Subcutaneous abdominal adipose tissue (tissue), 5 donors: ENCODE measurements around the gene ACOXL.

Experiments
- H3K27ac ChIP-seq: one replicate; pipeline ENCODE4 v1.7.0; 2013; ENCODE audit warnings: low read depth, mild to moderate bottlenecking, inconsistent platforms, low read length, moderate library complexity
- H3K27me3 ChIP-seq, 5 donors: one replicate each; pipeline ENCODE4 v1.7.0; 2013; ENCODE audit warnings: low read length in 5 of 5, inconsistent platforms in 1 of 5; ENCODE audit not compliant: control insufficient read depth in 5 of 5, insufficient read depth in 4 of 5
- H3K36me3 ChIP-seq, 5 donors: one replicate each; pipeline ENCODE4 v1.7.0; 2013; ENCODE audit warnings: low read length in 5 of 5; ENCODE audit not compliant: control insufficient read depth in 5 of 5, insufficient read depth in 5 of 5
- H3K4me1 ChIP-seq, 5 donors: one replicate each; pipeline ENCODE4 v1.7.0; 2013; ENCODE audit warnings: low read length in 5 of 5, mild to moderate bottlenecking in 3 of 5, moderate library complexity in 1 of 5; ENCODE audit not compliant: control insufficient read depth in 5 of 5, insufficient read depth in 5 of 5
- H3K4me3 ChIP-seq, 5 donors: one replicate each; pipeline ENCODE4 v1.7.0; 2013; ENCODE audit warnings: low read length in 5 of 5, low read depth in 1 of 5
- H3K9ac ChIP-seq, 5 donors: one replicate each; pipeline ENCODE4 v1.7.0; 2013; ENCODE audit warnings: low read length in 5 of 5, mild to moderate bottlenecking in 4 of 5, moderate library complexity in 3 of 5
- H3K9me3 ChIP-seq, 5 donors: one replicate each; pipeline ENCODE4 v1.7.0; 2013; ENCODE audit warnings: low read length in 5 of 5; ENCODE audit not compliant: control insufficient read depth in 5 of 5
- donor health status: healthy.
- donor health status: healthy.
- donor health status: healthy.
- donor health status: healthy.
- donor health status: healthy.

ACOXL gene

DNA sequence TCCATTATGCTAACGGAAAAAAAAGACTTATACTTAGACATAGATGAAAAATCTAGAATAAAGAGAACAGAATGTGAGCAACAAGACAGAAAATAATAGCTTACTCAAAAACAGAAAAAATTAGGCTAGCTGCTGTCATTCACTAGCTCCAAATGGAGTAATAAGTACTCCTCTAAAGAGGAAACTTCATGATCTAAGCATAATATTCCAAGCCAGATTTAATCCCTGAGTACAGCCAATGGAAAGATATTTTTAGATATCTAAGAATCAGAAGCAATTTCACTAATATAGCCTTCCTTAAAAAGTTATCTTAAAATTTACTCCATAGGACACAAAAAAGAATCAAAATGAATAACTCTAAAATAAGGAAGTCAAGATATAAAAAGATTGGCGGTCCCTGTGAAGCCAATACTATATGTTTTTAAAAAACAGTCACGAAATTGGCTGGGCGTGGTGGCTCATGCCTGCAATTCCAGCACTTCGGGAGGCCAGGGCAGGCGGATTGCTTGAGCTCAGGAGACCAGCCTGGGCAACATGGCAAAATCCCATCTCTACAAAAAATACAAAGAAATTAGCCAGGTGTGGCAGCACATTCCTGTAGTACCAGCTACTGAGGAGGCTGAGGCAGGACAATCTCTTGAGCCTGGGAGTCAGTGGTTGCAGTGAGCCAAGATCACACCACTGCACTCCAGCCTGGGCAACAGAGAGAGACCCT lies 265.1 kb downstream of the ACOXL start:
- no peaks in the 10 kb centered on the region for H3K36me3 ChIP-seq
- peaks cover 0 to 11% (median 0%) of the 10 kb centered on the region in 5 donors for H3K4me1 ChIP-seq
- H3K27me3 ChIP-seq = peaks cover 0 to 4% (median 0%) of the 10 kb centered on the region in 5 donors
- H3K9me3 ChIP-seq = no peaks in the 10 kb centered on the region
- no peak overlapping the region for H3K27ac ChIP-seq
- no peak overlapping the region for H3K4me3 ChIP-seq
- no peak overlapping the region for H3K9ac ChIP-seq

DNA sequence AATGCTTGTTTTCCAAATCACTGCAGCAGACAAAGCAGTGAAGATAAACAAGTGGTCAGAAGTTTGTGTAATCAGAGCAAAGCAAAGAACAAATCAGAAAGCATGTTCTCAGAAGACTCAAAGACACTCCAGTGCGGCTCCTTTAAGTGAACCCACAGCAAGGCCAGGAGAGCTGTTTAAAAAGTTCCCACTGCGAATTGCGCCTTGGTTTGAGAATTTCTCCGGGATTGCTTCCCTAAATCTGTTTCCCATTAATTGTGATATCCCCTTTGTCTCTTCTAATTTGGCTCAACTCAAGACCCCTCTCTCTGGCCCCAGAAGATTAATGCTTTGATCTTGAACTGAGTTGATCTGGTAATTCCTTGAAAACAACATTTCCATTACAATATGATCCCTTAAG lies 265.9 kb downstream of the ACOXL start:
- H3K27me3 ChIP-seq = peaks cover 0 to 4% (median 0%) of the 10 kb centered on the region in 5 donors
- no peak overlapping the region for H3K4me3 ChIP-seq
- peaks cover 0 to 11% (median 0%) of the 10 kb centered on the region in 5 donors for H3K4me1 ChIP-seq
- H3K36me3 ChIP-seq = no peaks in the 10 kb centered on the region
- H3K27ac ChIP-seq = no peak overlapping the region
- no peaks in the 10 kb centered on the region for H3K9me3 ChIP-seq
- H3K9ac ChIP-seq = no peak overlapping the region

DNA sequence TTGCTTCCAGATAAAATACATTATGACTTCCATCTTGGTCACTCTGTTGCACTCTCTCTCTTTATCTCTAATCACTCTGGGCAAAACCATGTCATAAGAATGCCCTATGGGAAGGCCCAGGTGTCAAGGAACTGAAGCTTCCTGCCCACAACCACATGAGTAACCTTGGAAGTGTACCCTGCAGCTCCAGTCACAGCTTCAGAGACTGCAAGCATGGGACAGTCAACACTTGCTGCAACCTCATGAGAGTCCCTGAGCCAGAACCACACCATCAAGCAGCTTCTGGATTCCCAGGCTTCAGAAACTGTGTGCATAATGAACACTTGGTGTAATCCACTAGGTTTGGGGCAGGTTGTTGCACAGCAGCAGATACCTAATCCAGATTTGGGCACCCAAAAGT lies 267.3 kb downstream of the ACOXL start:
- H3K4me1 ChIP-seq = peaks cover 0 to 3% (median under 1%) of the 10 kb centered on the region in 5 donors
- no peaks in the 10 kb centered on the region for H3K9me3 ChIP-seq
- H3K27me3 ChIP-seq = peaks cover 0 to 4% (median 0%) of the 10 kb centered on the region in 5 donors
- H3K9ac ChIP-seq = no peak overlapping the region
- H3K27ac ChIP-seq = no peak overlapping the region
- no peak overlapping the region for H3K4me3 ChIP-seq
- no peaks in the 10 kb centered on the region for H3K36me3 ChIP-seq

DNA sequence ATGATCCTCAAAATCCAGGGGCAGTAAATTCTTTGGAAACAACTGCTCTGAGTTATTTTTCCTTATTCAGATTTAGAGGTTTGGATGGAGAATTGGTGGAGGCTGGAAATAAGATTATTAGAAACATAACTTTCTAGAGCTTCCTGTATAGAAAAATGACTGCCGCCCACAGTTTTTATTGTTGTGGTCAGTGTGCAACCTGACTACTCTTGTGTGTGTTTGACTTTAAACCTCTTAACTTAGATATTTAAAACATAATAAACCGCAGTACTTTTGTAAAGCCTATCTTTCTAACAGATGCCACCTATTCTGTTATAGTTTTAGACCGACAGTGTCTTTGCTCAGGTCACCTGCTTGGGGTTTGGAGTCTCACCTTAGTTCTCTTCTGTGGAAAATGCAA lies 272.9 kb downstream of the ACOXL start:
- Histone ChIP-seq H3K4me3 (no peak overlapping the region), H3K9ac (no peak overlapping the region), H3K27me3 (no peaks in the 10 kb centered on the region), H3K4me1 (peaks cover 0 to 3% (median 0%) of the 10 kb centered on the region in 5 donors), H3K36me3 (no peaks in the 10 kb centered on the region), H3K9me3 (no peaks in the 10 kb centered on the region), H3K27ac (no peak overlapping the region)

DNA sequence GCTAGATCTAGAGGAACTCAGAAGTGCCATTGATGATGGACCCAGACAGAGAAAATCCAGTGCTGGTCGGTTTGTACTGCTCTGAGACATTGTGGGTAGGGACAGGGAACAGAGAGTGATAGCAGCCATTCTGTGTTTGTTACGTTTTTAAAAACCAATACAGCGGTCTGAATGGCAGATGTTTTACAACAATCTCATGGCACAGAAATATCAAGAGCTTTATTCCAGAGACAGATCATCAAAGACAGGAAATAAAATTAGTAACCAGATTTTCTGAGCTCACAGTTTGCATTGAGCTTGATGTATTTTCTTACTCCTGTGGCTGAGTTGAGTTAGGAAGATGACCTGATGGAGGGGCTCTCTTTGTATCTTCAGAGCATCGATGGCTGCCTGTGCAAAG lies 273.4 kb downstream of the ACOXL start:
- no peak overlapping the region for H3K9ac ChIP-seq

DNA sequence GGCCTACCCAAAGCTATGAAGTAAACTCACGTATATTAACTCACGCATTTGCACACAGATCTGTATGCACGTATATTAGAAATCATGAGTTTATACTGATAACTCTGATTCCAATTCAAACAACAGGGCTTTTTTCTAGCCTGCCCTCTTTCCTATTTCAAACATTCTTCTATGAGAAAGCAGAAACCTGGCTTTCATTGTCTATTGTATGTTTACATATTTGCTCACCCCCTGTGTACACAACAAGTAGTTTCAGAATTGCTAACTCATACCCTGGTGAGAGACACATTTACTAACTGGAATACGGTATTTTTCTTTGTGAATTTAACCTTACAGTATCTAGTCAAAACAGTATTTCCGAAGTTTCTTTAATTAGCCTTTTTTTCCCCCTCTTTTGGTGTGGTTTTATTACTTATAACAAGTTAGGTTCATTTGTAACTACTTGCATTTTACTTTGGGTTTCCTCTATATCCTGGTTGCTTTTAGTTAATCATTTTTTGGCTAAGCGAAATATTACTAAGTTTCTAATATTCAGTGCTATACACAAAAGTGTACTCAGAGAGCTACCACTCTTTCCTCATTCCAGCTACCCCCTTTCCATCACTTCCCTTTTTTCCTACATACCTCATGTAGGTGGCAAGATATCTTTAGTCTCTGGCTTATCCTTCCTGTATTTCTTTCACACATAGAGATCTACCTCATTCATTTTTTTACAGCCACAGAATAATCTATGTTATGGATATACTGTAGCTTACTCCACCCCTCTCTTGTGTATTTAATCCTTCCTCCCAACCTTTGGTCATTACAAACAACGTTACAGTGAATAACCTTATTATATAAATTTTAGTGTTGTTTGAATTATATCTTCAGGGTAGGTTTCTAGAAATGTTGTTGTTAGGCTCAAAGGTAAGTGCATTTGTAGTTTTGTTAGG lies 275.6 kb downstream of the ACOXL start:
- no peak overlapping the region for H3K9ac ChIP-seq
- no peaks in the 10 kb centered on the region for H3K36me3 ChIP-seq
- H3K4me3 ChIP-seq = no peak overlapping the region
- no peaks in the 10 kb centered on the region for H3K27me3 ChIP-seq
- H3K27ac ChIP-seq = no peak overlapping the region
- H3K4me1 ChIP-seq = peaks cover 0 to 3% (median 0%) of the 10 kb centered on the region in 5 donors
- peaks cover 0 to 15% (median 4%) of the 10 kb centered on the region in 5 donors for H3K9me3 ChIP-seq

More for the DNA sequence above, 273.4 kb downstream of the ACOXL start:
- peaks cover 0 to 3% (median 0%) of the 10 kb centered on the region in 5 donors for H3K9me3 ChIP-seq
- no peak overlapping the region for H3K27ac ChIP-seq
- H3K27me3 ChIP-seq = no peaks in the 10 kb centered on the region
- H3K4me1 ChIP-seq = peaks cover 0 to 3% (median 0%) of the 10 kb centered on the region in 5 donors
- no peak overlapping the region for H3K4me3 ChIP-seq
- no peaks in the 10 kb centered on the region for H3K36me3 ChIP-seq

DNA sequence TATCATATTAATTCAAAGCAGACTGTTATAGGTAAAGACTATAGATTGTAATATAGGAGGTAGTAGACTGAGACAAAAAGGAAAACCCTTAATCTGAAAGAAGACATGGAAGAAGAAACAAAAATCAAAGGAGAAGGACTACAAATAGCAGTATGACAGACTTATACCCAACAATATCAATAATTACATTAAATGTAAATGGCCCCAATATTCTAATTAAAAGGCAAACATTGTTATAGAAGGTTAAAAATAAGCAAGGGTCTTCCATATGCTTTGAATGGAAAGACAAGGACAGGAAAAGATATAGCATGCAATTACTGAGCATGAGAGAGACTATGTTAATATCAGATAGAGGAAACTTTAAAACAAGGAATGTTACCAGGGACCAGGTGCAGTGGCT lies 278.8 kb downstream of the ACOXL start:
- no peak overlapping the region for H3K27ac ChIP-seq

DNA sequence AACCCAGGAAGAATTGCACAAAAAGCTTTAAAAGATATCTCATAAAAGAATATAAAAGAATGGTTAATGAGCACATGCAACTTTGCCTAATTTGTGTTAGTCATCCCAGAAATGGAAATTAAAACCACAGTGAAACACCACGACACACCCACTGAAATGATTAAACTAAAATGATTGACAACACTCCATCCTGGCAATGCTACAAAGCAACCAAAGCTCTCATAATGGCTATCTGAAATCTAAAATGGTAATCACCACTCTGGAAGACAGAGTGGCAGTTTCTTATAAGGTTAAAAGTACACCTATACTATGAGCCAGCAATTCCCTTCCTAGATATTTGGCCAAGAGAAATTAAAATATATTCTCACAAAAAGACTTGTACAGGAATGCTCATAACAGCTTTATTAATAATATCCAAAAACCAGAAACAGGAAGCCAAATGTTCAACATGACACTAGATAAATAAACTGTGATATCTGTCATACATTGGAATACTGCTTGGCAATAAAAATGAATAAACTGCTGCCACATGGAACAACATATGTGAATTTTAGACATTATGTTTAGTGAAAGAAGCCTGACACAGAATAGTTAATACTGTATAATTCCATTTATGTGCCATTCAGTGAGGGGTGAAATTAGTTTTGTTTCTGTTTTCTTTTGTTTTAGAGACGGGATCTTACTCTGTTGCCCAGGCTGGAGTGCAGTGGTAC lies 283.1 kb downstream of the ACOXL start:
- no peak overlapping the region for H3K9ac ChIP-seq
- H3K4me3 ChIP-seq = no peak overlapping the region
- no peak overlapping the region for H3K27ac ChIP-seq
- no peaks in the 10 kb centered on the region for H3K27me3 ChIP-seq
- no peaks in the 10 kb centered on the region for H3K4me1 ChIP-seq
- no peaks in the 10 kb centered on the region for H3K36me3 ChIP-seq
- H3K9me3 ChIP-seq = peaks cover 0 to 28% (median 9%) of the 10 kb centered on the region in 5 donors

More for the DNA sequence above, 278.8 kb downstream of the ACOXL start:
- no peak overlapping the region for H3K9ac ChIP-seq
- no peaks in the 10 kb centered on the region for H3K36me3 ChIP-seq
- no peaks in the 10 kb centered on the region for H3K27me3 ChIP-seq
- no peak overlapping the region for H3K4me3 ChIP-seq
- H3K9me3 ChIP-seq = peaks cover 0 to 28% (median 9%) of the 10 kb centered on the region in 5 donors
- H3K4me1 ChIP-seq = no peaks in the 10 kb centered on the region

DNA sequence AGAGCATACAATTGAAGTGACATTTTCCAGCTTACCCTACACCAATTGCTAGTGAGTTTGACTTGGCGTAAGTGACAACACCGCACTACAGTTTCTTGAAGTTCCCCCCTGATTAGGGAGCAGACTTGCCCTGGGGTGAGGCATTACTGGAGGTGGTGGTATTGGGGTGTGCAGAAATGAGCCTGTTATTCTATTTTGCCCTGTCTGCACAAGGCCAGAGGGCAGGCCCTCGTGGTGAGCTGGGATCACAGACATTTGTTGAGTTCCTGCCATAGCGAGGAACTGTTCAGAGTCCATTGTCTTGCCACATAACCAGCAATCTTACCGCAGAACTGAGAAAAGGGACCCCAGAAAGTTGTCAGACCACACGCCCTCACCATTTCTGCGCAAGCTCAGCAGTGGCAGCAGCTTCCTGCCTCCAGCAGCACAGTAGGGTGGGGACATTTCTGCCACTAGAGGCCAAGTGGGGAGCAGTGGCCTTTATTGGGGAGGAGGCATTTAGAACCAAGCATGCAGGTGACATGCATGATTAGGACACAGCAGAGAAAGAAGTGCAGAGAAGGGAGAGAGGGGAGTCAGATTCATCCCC lies 284.8 kb downstream of the ACOXL start:
- no peak overlapping the region for H3K4me3 ChIP-seq
- H3K27me3 ChIP-seq = no peaks in the 10 kb centered on the region
- H3K4me1 ChIP-seq = no peaks in the 10 kb centered on the region
- H3K36me3 ChIP-seq = no peaks in the 10 kb centered on the region
- H3K9me3 ChIP-seq = peaks cover 0 to 19% (median 7%) of the 10 kb centered on the region in 5 donors
- H3K27ac ChIP-seq = no peak overlapping the region
- H3K9ac ChIP-seq = no peak overlapping the region
